A549 (cell line): ENCODE measurements around the gene MAP2K1. TPM values are rescaled to one million over a fixed set of nuclear protein-coding genes. Genes with fewer than 3 reads are reported as not detected.

Experiments
- ATAC-seq, 2 experiments: fragments of 200-7000 bp in 1 of 2; fragments of >200 bp in 1 of 2; cut with Nextera tagmentation in 1 of 2; cut with Tn5 transposase in 1 of 2; 3 replicates each; pipeline versions ENCODE4 v1.8.0 to v1.9.1; 2018 to 2020; ENCODE audit warnings: mild to moderate bottlenecking in 1 of 2, moderate library complexity in 1 of 2
- CTCF ChIA-PET: fragments of 300-600 bp; sonication (Branson Sonifier 250); formaldehyde crosslinking; extraction: SDS; loops from one replicate; lab custom pipeline; 2021; ENCODE audit warnings: antibody characterized with exemption, inconsistent platforms; lab: Yijun Ruan, JAX
- POLR2A ChIA-PET: fragments of 350-600 bp; formaldehyde crosslinking; extraction: SDS; loops from one replicate; lab custom pipeline; 2021; ENCODE audit warnings: antibody characterized with exemption, inconsistent platforms; lab: Yijun Ruan, JAX
- DNase-seq, 2 experiments: peaks; one replicate each; pipeline versions ENCODE4 v3.0.0 to v3.0.0-alpha.2; 2011 to 2016; ENCODE audit warnings: low read depth in 1 of 2, low spot score in 1 of 2
- FAIRE-seq: peaks from 2 replicates; lab custom pipeline; 2011; peaks lifted over from hg19 to GRCh38; lab: Jason Lieb, UNC
- H3K27ac ChIP-seq, 2 experiments: fragments of >200 bp; sonication (Bioruptor Twin); formaldehyde crosslinking; 3 replicates each; pipeline ENCODE4 v1.5.1; 2016 to 2017
- H3K4me1 ChIP-seq: fragments of >200 bp; sonication (Bioruptor Twin); formaldehyde crosslinking; 3 replicates; pipeline ENCODE4 v1.6.1; 2016
- H3K4me2 ChIP-seq: fragments of >200 bp; sonication (Bioruptor Twin); formaldehyde crosslinking; 3 replicates; pipeline ENCODE4 v1.6.1; 2016
- H3K4me3 ChIP-seq: fragments of >200 bp; sonication (Bioruptor Twin); formaldehyde crosslinking; 3 replicates; pipeline ENCODE4 v1.5.1; 2016
- H3K9me3 ChIP-seq: fragments of >200 bp; sonication (Bioruptor Twin); formaldehyde crosslinking; 3 replicates; pipeline ENCODE4 v1.6.1; 2016
- BHLHE40 ChIP-seq: IDR thresholded peaks from 2 replicates; pipeline ENCODE4 v1.6.1; 2012; ENCODE audit warnings: low read depth, low read length, inconsistent platforms
- CBX8 ChIP-seq: fragments of 200-600 bp; sonication (generic); IDR thresholded peaks from 2 replicates; pipeline ENCODE4 v1.6.1; 2016
- CHD2 ChIP-seq: fragments of 150-350 bp; IDR thresholded peaks from 2 replicates; pipeline ENCODE4 v1.6.1; 2014; ENCODE audit warnings: low read length; ENCODE audit not compliant: partially characterized antibody
- EP300 ChIP-seq, 2 experiments: fragments of >200 bp; sonication (Bioruptor Twin); formaldehyde crosslinking; IDR thresholded peaks; 2 replicates in 1 of 2; 3 replicates in 1 of 2; pipeline ENCODE4 v1.6.1; 2016 to 2017
- ESRRA ChIP-seq: fragments of 150-350 bp; IDR thresholded peaks from 2 replicates; pipeline ENCODE4 v1.6.1; 2014; ENCODE audit warnings: mild to moderate bottlenecking, low read length, borderline replicate concordance
- FOXS1 ChIP-seq: fragments of 250-450 bp; sonication (Bioruptor Pico); IDR thresholded peaks from 2 replicates; pipeline ENCODE4 v1.5.0; 2020; ENCODE audit warnings: mild to moderate bottlenecking, moderate library complexity
- HOXB13 ChIP-seq: fragments of 250-450 bp; sonication (Bioruptor Pico); IDR thresholded peaks from 2 replicates; pipeline ENCODE4 v1.5.0; 2020; ENCODE audit warnings: low read depth, mild to moderate bottlenecking, moderate library complexity
- MAZ ChIP-seq: fragments of 150-350 bp; IDR thresholded peaks from 2 replicates; pipeline ENCODE4 v1.6.1; 2014; ENCODE audit warnings: antibody characterized with exemption, low read depth, low read length, borderline replicate concordance
- NFE2L2 ChIP-seq: fragments of 150-350 bp; conservative IDR thresholded peaks from 2 replicates; pipeline ENCODE4 v1.6.1; 2014; ENCODE audit warnings: low read length
- NR3C1 ChIP-seq: fragments of >200 bp; sonication (Bioruptor Twin); formaldehyde crosslinking; IDR thresholded peaks from 3 replicates; pipeline ENCODE4 v1.6.1; 2017
- PHF8 ChIP-seq: fragments of 200-600 bp; sonication (generic); IDR thresholded peaks from 2 replicates; pipeline ENCODE4 v1.6.1; 2016; ENCODE audit warnings: low read depth, mild to moderate bottlenecking, antibody characterized with exemption, moderate library complexity, borderline replicate concordance
- POLR2A ChIP-seq: IDR thresholded peaks from 2 replicates; pipeline ENCODE4 v1.6.1; 2012; ENCODE audit warnings: mild to moderate bottlenecking, low read length
- POLR2AphosphoS2 ChIP-seq: conservative IDR thresholded peaks from 2 replicates; pipeline ENCODE4 v1.6.1; 2012; ENCODE audit warnings: low read length, improper control_type of control experiment, inconsistent platforms
- RCOR1 ChIP-seq: fragments of 150-350 bp; IDR thresholded peaks from 2 replicates; pipeline ENCODE4 v1.6.1; 2014; ENCODE audit warnings: antibody characterized with exemption, low read length, low read depth
- RFX5 ChIP-seq: fragments of 450-650 bp; IDR thresholded peaks from 2 replicates; pipeline ENCODE4 v1.7.1; 2014; ENCODE audit warnings: antibody characterized with exemption, mild to moderate bottlenecking, moderate library complexity
- RNF2 ChIP-seq: fragments of 200-600 bp; sonication (generic); IDR thresholded peaks from 2 replicates; pipeline ENCODE4 v1.6.1; 2016; ENCODE audit warnings: low read depth, mild to moderate bottlenecking, antibody characterized with exemption, moderate library complexity, borderline replicate concordance
- TP53 ChIP-seq: fragments of 250-450 bp; sonication (Bioruptor Pico); IDR thresholded peaks from 2 replicates; pipeline ENCODE4 v1.5.0; 2021; ENCODE audit warnings: mild to moderate bottlenecking, moderate library complexity
- ZFP36 ChIP-seq: fragments of 450-650 bp; IDR thresholded peaks from 2 replicates; pipeline ENCODE4 v1.6.1; 2014; ENCODE audit warnings: borderline replicate concordance; ENCODE audit not compliant: partially characterized antibody
- ZSCAN20 ChIP-seq: fragments of 250-450 bp; sonication (Bioruptor Pico); IDR thresholded peaks from 2 replicates; pipeline ENCODE4 v1.8.0; 2022; ENCODE audit warnings: mild to moderate bottlenecking, moderate library complexity
- WGBS: methylation state at CpG from one replicate; pipeline ENCODE4 v1.1.6; 2017; ENCODE audit errors: missing lambda C conversion rate; 5-methylcytosine and 5-hydroxymethylcytosine counted together
- polyA minus RNA-seq: library from RNA; depleted of rRNA, polyadenylated mRNA; stranded (reverse); fragments of >200 nt; gene quantifications from 2 replicates; pipeline ENCODE4 v1.2.3, GENCODE V29; 2011; rRNA and poly(A)+ RNA removed
- polyA plus RNA-seq, 4 experiments: library from polyadenylated mRNA; depleted of rRNA in 3 of 4; stranded (reverse); fragments of >200 nt; fragmentation: RNase III in 1 of 4; extraction: RNeasy Plus Mini Kit Qiagen cat#74134 plus additional on column Dnase treatment in 1 of 4; gene quantifications; 2 replicates in 3 of 4; 3 replicates in 1 of 4; pipeline ENCODE4 v1.2.3, GENCODE V29; 2011 to 2017
- TF ChIP-seq, protein P1 (sequence below): fragments of >200 bp; sonication (Bioruptor Twin); formaldehyde crosslinking; IDR thresholded peaks from 3 replicates; pipeline ENCODE4 v1.6.1; 2016
- TF ChIP-seq, protein P2 (sequence below): IDR thresholded peaks from 2 replicates; pipeline ENCODE4 v1.6.1; 2012; ENCODE audit warnings: low read depth, borderline replicate concordance
- TF ChIP-seq, protein P3 (sequence below): fragments of 250-450 bp; sonication (Bioruptor Pico); IDR thresholded peaks from 2 replicates; pipeline ENCODE4 v1.5.0; 2021; ENCODE audit warnings: mild to moderate bottlenecking, moderate library complexity, borderline replicate concordance
- TF ChIP-seq, protein P4 (sequence below): fragments of >200 bp; sonication (Bioruptor Twin); formaldehyde crosslinking; IDR thresholded peaks from 2 replicates; pipeline ENCODE4 v1.6.1; 2016
- TF ChIP-seq, protein P5 (sequence below): fragments of >200 bp; sonication (Bioruptor Twin); formaldehyde crosslinking; IDR thresholded peaks from 3 replicates; pipeline ENCODE4 v1.5.1; 2016
- TF ChIP-seq, protein P6 (sequence below): fragments of 200-600 bp; sonication (generic); IDR thresholded peaks from 2 replicates; pipeline ENCODE4 v1.6.1; 2016; ENCODE audit warnings: antibody characterized with exemption, mild to moderate bottlenecking, moderate library complexity
- TF ChIP-seq, protein P7 (sequence below): fragments of 250-450 bp; sonication (Bioruptor Pico); IDR thresholded peaks from 2 replicates; pipeline ENCODE4 v1.5.0; 2020; ENCODE audit warnings: low read depth, mild to moderate bottlenecking, moderate library complexity

Gene MAP2K1
- polyA plus RNA-seq (2011; rRNA removed) (30.3 and 34.3 TPM in 2 replicates), polyA plus RNA-seq (2017; fragmentation: RNase III; extraction: RNeasy Plus Mini Kit Qiagen cat#74134 plus additional on column Dnase treatment) (39.6 to 41.9 TPM (median 40.0 TPM) in 3 replicates), polyA minus RNA-seq (16.5 and 19.1 TPM in 2 replicates)
- 24.5 and 27.8 TPM in 2 replicates for polyA plus RNA-seq (2012; cell fraction: cytosol; rRNA removed)
- polyA plus RNA-seq (2012; cell fraction: nucleus; rRNA removed): 18.1 and 31.9 TPM in 2 replicates

DNA sequence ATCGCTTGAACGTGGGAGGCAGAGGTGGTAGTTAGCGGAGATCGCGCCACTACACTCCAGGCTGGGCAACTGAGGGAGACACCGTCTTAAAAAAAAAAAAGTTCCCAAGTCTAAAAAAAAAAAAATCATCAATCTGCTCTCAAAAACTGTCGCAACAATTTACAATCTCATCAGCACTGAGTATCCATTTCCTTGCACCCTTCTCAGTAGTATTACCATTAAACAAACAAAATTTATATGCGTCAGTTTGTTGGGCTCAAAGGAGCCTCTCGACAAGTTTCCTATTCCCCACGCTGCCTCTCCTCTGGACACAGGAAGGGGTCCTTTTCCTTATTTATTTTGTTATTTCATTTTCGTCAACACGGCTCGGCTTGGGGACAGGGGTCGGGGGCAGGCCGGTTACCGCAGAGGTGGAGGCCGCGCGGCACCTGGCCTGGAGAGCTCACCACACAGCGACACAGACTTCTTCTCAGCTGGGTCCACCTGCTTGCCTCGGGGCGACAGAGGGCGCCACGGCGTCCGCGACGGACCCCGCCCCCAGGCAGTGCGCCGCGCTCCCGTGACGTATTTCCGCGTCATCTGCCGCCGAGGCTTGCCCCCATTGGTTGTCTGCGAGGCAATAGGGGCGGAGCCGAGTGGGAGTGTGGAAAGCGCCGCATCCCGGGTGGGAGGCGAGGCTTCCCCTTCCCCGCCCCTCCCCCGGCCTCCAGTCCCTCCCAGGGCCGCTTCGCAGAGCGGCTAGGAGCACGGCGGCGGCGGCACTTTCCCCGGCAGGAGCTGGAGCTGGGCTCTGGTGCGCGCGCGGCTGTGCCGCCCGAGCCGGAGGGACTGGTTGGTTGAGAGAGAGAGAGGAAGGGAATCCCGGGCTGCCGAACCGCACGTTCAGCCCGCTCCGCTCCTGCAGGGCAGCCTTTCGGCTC lies at the start of gene MAP2K1:
Gene MAP2K1 (plus strand): TSS at position 709 of the 920 bp plus-strand sequence. CDS start 436 bp downstream, outside the sequence.
- FAIRE-seq (peak; percentile 87), DNase-seq (peak; percentile 97), ATAC-seq (peak; percentile 93 to 94)
- Histone ChIP-seq H3K27ac (peak within 1 kb of the TSS; percentile 88 to 92), H3K9me3 (no peaks in the 10 kb centered on the region), H3K4me1 (peaks cover 27% of the 10 kb centered on the region), H3K4me3 (peak within 1 kb of the TSS; percentile 83), H3K4me2 (peak within 1 kb of the TSS; percentile 88)
- 9% methylated on average over 34 of the region's 69 CpGs for WGBS
- CTCF ChIA-PET: interaction anchor here (0.5 to 5.5 kb wide), 29 partner anchors 10 to 868 kb away, joined by 3 to 75 read pairs (median 5); partner anchors contain the start of genes SNAPC5 and TIPIN
- POLR2A ChIA-PET: interaction anchor here (0.7 to 2.5 kb wide), 8 partner anchors 16 to 119 kb away, joined by 3 to 25 read pairs (median 4); partner anchors contain the start of genes SNAPC5, TIPIN and ZWILCH
- no peak for TF ChIP-seq NR3C1
- TF ChIP-seq, protein P1, sequence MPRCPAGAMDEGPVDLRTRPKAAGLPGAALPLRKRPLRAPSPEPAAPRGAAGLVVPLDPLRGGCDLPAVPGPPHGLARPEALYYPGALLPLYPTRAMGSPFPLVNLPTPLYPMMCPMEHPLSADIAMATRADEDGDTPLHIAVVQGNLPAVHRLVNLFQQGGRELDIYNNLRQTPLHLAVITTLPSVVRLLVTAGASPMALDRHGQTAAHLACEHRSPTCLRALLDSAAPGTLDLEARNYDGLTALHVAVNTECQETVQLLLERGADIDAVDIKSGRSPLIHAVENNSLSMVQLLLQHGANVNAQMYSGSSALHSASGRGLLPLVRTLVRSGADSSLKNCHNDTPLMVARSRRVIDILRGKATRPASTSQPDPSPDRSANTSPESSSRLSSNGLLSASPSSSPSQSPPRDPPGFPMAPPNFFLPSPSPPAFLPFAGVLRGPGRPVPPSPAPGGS: no peak
- TF ChIP-seq, protein P2, sequence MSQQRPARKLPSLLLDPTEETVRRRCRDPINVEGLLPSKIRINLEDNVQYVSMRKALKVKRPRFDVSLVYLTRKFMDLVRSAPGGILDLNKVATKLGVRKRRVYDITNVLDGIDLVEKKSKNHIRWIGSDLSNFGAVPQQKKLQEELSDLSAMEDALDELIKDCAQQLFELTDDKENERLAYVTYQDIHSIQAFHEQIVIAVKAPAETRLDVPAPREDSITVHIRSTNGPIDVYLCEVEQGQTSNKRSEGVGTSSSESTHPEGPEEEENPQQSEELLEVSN: peak; percentile 79
- TF ChIP-seq NFE2L2: no peak
- no peak for TF ChIP-seq EP300 (IDR thresholded peaks at IDR 0.05)
- TF ChIP-seq ZSCAN20 (CRISPR knock-in tag): no peak
- TF ChIP-seq MAZ: peak; percentile 83; the same call in 1 of the 2 replicates
- TF ChIP-seq TP53 (CRISPR knock-in tag): no peak
- TF ChIP-seq RNF2: no peak
- TF ChIP-seq, protein P3, sequence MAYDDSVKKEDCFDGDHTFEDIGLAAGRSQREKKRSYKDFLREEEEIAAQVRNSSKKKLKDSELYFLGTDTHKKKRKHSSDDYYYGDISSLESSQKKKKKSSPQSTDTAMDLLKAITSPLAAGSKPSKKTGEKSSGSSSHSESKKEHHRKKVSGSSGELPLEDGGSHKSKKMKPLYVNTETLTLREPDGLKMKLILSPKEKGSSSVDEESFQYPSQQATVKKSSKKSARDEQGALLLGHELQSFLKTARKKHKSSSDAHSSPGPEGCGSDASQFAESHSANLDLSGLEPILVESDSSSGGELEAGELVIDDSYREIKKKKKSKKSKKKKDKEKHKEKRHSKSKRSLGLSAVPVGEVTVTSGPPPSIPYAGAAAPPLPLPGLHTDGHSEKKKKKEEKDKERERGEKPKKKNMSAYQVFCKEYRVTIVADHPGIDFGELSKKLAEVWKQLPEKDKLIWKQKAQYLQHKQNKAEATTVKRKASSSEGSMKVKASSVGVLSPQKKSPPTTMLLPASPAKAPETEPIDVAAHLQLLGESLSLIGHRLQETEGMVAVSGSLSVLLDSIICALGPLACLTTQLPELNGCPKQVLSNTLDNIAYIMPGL: no peak
- no peak for TF ChIP-seq RCOR1
- TF ChIP-seq, protein P4, sequence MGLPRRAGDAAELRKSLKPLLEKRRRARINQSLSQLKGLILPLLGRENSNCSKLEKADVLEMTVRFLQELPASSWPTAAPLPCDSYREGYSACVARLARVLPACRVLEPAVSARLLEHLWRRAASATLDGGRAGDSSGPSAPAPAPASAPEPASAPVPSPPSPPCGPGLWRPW: no peak
- no peak for TF ChIP-seq FOXS1 (CRISPR knock-in tag)
- TF ChIP-seq POLR2A: peak; percentile 70
- 0 out of 2 replicates have a peak, but pooled peaks have one; percentile 37 for TF ChIP-seq PHF8
- TF ChIP-seq ESRRA: no peak
- no peak for TF ChIP-seq BHLHE40
- no peak for TF ChIP-seq POLR2AphosphoS2
- no peak for TF ChIP-seq HOXB13 (CRISPR knock-in tag)
- TF ChIP-seq, protein P5, sequence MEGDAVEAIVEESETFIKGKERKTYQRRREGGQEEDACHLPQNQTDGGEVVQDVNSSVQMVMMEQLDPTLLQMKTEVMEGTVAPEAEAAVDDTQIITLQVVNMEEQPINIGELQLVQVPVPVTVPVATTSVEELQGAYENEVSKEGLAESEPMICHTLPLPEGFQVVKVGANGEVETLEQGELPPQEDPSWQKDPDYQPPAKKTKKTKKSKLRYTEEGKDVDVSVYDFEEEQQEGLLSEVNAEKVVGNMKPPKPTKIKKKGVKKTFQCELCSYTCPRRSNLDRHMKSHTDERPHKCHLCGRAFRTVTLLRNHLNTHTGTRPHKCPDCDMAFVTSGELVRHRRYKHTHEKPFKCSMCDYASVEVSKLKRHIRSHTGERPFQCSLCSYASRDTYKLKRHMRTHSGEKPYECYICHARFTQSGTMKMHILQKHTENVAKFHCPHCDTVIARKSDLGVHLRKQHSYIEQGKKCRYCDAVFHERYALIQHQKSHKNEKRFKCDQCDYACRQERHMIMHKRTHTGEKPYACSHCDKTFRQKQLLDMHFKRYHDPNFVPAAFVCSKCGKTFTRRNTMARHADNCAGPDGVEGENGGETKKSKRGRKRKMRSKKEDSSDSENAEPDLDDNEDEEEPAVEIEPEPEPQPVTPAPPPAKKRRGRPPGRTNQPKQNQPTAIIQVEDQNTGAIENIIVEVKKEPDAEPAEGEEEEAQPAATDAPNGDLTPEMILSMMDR: peak; percentile 83
- TF ChIP-seq, protein P6, sequence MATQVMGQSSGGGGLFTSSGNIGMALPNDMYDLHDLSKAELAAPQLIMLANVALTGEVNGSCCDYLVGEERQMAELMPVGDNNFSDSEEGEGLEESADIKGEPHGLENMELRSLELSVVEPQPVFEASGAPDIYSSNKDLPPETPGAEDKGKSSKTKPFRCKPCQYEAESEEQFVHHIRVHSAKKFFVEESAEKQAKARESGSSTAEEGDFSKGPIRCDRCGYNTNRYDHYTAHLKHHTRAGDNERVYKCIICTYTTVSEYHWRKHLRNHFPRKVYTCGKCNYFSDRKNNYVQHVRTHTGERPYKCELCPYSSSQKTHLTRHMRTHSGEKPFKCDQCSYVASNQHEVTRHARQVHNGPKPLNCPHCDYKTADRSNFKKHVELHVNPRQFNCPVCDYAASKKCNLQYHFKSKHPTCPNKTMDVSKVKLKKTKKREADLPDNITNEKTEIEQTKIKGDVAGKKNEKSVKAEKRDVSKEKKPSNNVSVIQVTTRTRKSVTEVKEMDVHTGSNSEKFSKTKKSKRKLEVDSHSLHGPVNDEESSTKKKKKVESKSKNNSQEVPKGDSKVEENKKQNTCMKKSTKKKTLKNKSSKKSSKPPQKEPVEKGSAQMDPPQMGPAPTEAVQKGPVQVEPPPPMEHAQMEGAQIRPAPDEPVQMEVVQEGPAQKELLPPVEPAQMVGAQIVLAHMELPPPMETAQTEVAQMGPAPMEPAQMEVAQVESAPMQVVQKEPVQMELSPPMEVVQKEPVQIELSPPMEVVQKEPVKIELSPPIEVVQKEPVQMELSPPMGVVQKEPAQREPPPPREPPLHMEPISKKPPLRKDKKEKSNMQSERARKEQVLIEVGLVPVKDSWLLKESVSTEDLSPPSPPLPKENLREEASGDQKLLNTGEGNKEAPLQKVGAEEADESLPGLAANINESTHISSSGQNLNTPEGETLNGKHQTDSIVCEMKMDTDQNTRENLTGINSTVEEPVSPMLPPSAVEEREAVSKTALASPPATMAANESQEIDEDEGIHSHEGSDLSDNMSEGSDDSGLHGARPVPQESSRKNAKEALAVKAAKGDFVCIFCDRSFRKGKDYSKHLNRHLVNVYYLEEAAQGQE: no peak
- peak; percentile 81 for TF ChIP-seq RFX5
- TF ChIP-seq CHD2: peak; percentile 21
- no peak for TF ChIP-seq ZFP36
- TF ChIP-seq, protein P7, sequence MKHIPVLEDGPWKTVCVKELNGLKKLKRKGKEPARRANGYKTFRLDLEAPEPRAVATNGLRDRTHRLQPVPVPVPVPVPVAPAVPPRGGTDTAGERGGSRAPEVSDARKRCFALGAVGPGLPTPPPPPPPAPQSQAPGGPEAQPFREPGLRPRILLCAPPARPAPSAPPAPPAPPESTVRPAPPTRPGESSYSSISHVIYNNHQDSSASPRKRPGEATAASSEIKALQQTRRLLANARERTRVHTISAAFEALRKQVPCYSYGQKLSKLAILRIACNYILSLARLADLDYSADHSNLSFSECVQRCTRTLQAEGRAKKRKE (CRISPR knock-in tag): no peak
- TF ChIP-seq CBX8: no peak
